Skeletal muscle tissue (tissue), 4 donors: ENCODE data around the gene AOAH. TPM values are rescaled to one million over a fixed set of nuclear protein-coding genes. Genes with fewer than 3 reads are reported as not detected.
A peak's percentile ranks its signal among the peaks of the same experiment; 100 is the strongest.

ENCODE experiments used
- H3K27ac ChIP-seq: one replicate; pipeline ENCODE4 v1.7.0; 2013; ENCODE audit warnings: mild to moderate bottlenecking, low read depth, low read length, inconsistent platforms
- H3K27me3 ChIP-seq, 3 donors: one replicate each; pipeline ENCODE4 v1.7.0; 2013; ENCODE audit warnings: low read length in 3 of 3; ENCODE audit not compliant: control insufficient read depth in 3 of 3, insufficient read depth in 3 of 3
- H3K36me3 ChIP-seq, 3 donors: one replicate each; pipeline ENCODE4 v1.7.0; 2013; ENCODE audit warnings: low read length in 3 of 3; ENCODE audit not compliant: control insufficient read depth in 3 of 3, insufficient read depth in 3 of 3
- H3K4me1 ChIP-seq, 3 donors: one replicate each; pipeline ENCODE4 v1.7.0; 2013; ENCODE audit warnings: low read length in 3 of 3, mild to moderate bottlenecking in 3 of 3; ENCODE audit not compliant: control insufficient read depth in 3 of 3, insufficient read depth in 3 of 3
- H3K4me3 ChIP-seq, 3 donors: one replicate each; pipeline ENCODE4 v1.7.0; 2013; ENCODE audit warnings: low read length in 3 of 3
- H3K9ac ChIP-seq, 3 donors: one replicate each; pipeline ENCODE4 v1.7.0; 2013; ENCODE audit warnings: low read length in 3 of 3, mild to moderate bottlenecking in 3 of 3, moderate library complexity in 2 of 3, low read depth in 1 of 3
- H3K9me3 ChIP-seq, 3 donors: one replicate each; pipeline ENCODE4 v1.7.0; 2013; ENCODE audit warnings: low read length in 3 of 3; ENCODE audit not compliant: control insufficient read depth in 3 of 3
- total RNA-seq: library from RNA; depleted of rRNA; stranded (reverse); fragments of >200 nt; gene quantifications from one replicate; pipeline ENCODE4 v1.2.3, GENCODE V29; 2014
- donor health status: Osteomylitis.

AOAH gene
- total RNA-seq = 5.2 TPM

- Histone ChIP-seq H3K4me1 (no peaks in the 10 kb centered on the region), H3K36me3 (no peaks in the 10 kb centered on the region), H3K9me3 (no peaks in the 10 kb centered on the region), H3K27ac (peak within 1 kb of the TSS; percentile 25), H3K27me3 (no peaks in the 10 kb centered on the region), H3K9ac (no peak within 1 kb of the TSS), H3K4me3 (peak within 1 kb of the TSS in 2 of 3 donors; percentile 33 to 51)
Measured at GRCh38 chr7:36723951-36724664, at the start of gene AOAH. AOAH (minus strand) TSS chr7:36724494; CDS start chr7:36724148, 346 bp downstream.

- Histone ChIP-seq H3K4me3 (no peak overlapping the region), H3K27me3 (no peaks in the 10 kb centered on the region), H3K27ac (no peak overlapping the region), H3K9ac (no peak overlapping the region), H3K9me3 (no peaks in the 10 kb centered on the region), H3K4me1 (no peaks in the 10 kb centered on the region), H3K36me3 (no peaks in the 10 kb centered on the region)
Measured at GRCh38 chr7:36766451-36766850, 42.2 kb upstream of the AOAH start.

GRCh38 chr7:36765605-36766004 is 41.3 kb upstream of the AOAH start:
- no peaks in the 10 kb centered on the region for H3K27me3 ChIP-seq
- no peak overlapping the region for H3K9ac ChIP-seq
- no peak overlapping the region for H3K27ac ChIP-seq
- H3K4me1 ChIP-seq = no peaks in the 10 kb centered on the region
- no peaks in the 10 kb centered on the region for H3K9me3 ChIP-seq
- no peak overlapping the region for H3K4me3 ChIP-seq
- no peaks in the 10 kb centered on the region for H3K36me3 ChIP-seq

DNA sequence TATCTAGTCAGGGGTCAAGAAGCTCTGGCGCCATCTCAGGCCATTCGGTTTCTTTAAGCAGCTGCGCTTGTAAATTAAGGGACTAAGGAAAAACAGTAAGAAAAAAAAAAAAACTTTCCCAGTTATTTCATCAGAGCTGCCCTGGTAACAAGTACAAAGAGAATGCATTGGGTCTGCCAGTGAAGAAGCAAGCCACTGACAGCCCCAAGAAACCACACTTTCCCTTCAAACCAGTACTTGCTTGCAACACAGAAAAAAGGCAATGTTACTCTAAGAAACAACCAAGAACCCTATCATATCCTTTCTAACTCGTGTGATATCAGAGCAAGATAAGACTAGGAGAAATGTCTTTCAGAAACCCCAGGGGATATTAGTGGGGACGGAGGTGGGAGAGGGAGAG is 40.6 kb upstream of the AOAH start:
- H3K9ac ChIP-seq = no peak overlapping the region
- H3K27me3 ChIP-seq = no peaks in the 10 kb centered on the region
- H3K4me3 ChIP-seq = no peak overlapping the region
- no peak overlapping the region for H3K27ac ChIP-seq
- no peaks in the 10 kb centered on the region for H3K36me3 ChIP-seq
- H3K9me3 ChIP-seq = no peaks in the 10 kb centered on the region
- H3K4me1 ChIP-seq = no peaks in the 10 kb centered on the region

- H3K9me3 ChIP-seq = no peaks in the 10 kb centered on the region
- no peaks in the 10 kb centered on the region for H3K36me3 ChIP-seq
- H3K27me3 ChIP-seq = no peaks in the 10 kb centered on the region
- H3K4me3 ChIP-seq = no peak overlapping the region
- no peak overlapping the region for H3K27ac ChIP-seq
- H3K4me1 ChIP-seq = no peaks in the 10 kb centered on the region
- H3K9ac ChIP-seq = no peak overlapping the region
Measured at GRCh38 chr7:36763132-36763816, 39.0 kb upstream of the AOAH start.

GRCh38 chr7:36762394-36762793 is 38.1 kb upstream of the AOAH start:
- Histone ChIP-seq H3K27me3 (no peaks in the 10 kb centered on the region), H3K9ac (no peak overlapping the region), H3K9me3 (no peaks in the 10 kb centered on the region), H3K4me1 (no peaks in the 10 kb centered on the region), H3K36me3 (no peaks in the 10 kb centered on the region), H3K27ac (no peak overlapping the region), H3K4me3 (no peak overlapping the region)

DNA sequence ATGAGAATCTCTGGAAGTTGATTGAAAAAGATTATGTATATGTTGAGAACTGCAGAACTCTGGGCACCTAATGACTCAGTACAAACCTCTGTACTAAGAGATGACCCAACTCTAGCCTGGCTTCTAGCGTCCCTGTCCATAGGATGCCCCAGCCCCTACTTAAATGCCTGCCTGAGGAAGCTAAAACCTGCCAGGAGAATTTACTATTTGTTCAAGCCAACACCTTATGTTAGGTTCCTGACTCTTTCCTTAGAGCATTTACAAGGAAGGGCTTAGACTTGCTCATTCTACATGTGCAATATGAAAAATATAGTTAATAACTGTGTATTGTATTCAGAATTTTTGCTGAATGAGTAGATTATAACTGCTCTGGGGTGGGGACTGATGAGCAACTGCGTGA is 37.5 kb upstream of the AOAH start:
- no peaks in the 10 kb centered on the region for H3K27me3 ChIP-seq
- H3K4me1 ChIP-seq = no peaks in the 10 kb centered on the region
- no peaks in the 10 kb centered on the region for H3K36me3 ChIP-seq
- H3K27ac ChIP-seq = no peak overlapping the region
- H3K4me3 ChIP-seq = no peak overlapping the region
- H3K9me3 ChIP-seq = no peaks in the 10 kb centered on the region
- H3K9ac ChIP-seq = no peak overlapping the region

- no peaks in the 10 kb centered on the region for H3K27me3 ChIP-seq
Measured at GRCh38 chr7:36760856-36761762, 36.8 kb upstream of the AOAH start.

DNA sequence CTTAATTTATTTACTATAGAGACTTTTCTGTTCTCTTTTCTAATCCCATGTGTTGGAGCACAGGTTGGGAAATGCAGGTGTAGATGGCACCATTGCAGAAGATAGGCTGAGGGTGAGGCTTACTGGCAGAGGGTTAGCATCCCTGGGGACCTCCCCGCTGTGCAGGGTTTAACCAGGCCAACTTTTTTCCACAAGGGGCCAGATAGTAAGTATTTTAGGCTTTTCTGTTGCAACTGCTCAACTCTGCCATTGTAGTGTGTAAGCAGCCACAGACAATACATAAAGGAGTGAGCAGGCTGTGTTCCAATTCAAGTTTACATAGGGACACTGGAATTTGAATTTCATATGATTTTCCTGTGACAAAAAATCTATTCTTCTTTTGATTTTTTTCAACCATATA is 34.6 kb upstream of the AOAH start:
- Histone ChIP-seq H3K9me3 (no peaks in the 10 kb centered on the region), H3K9ac (no peak overlapping the region), H3K36me3 (no peaks in the 10 kb centered on the region), H3K4me3 (no peak overlapping the region), H3K4me1 (no peaks in the 10 kb centered on the region), H3K27ac (no peak overlapping the region), H3K27me3 (no peaks in the 10 kb centered on the region)

More at GRCh38 chr7:36760856-36761762, 36.8 kb upstream of the AOAH start:
- H3K4me1 ChIP-seq = no peaks in the 10 kb centered on the region
- no peaks in the 10 kb centered on the region for H3K36me3 ChIP-seq
- H3K9me3 ChIP-seq = no peaks in the 10 kb centered on the region
- H3K9ac ChIP-seq = no peak overlapping the region
- H3K27ac ChIP-seq = no peak overlapping the region
- H3K4me3 ChIP-seq = no peak overlapping the region

DNA sequence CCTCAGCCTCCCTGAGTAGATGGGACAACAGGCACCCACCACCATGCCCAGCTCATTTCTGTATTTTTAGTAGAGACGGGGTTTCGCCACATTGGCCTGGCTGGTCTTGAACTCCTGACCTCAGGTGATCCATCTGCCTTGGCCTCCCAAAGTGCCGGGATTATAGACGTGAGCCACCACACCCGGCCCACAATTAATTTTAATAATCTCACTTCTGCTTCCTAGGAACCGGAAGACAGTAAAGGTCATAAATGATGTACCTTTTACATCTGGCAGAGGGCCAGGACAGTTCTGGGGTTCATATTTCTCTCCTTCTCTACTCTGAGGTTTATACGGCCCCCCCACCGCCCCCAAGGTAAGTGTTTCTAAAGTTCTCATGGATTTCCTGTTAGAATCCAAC is 31.2 kb upstream of the AOAH start:
- Histone ChIP-seq H3K9me3 (no peaks in the 10 kb centered on the region), H3K9ac (no peak overlapping the region), H3K27ac (no peak overlapping the region), H3K4me1 (no peaks in the 10 kb centered on the region), H3K27me3 (no peaks in the 10 kb centered on the region), H3K4me3 (no peak overlapping the region), H3K36me3 (no peaks in the 10 kb centered on the region)
